C4-2B (cell line): Measurements from ENCODE around the gene CDK6.

Experiments used
- H3K27ac ChIP-seq: fragments of 450-650 bp; 2 replicates; pipeline ENCODE4 v1.5.1; 2017
- ZFX ChIP-seq: fragments of 450-650 bp; IDR thresholded peaks from 2 replicates; pipeline ENCODE4 v1.6.1; 2017
- TF ChIP-seq, protein P1 (sequence below): fragments of 450-650 bp; conservative IDR thresholded peaks from 2 replicates; pipeline ENCODE4 v1.5.1; 2017; ENCODE audit warnings: mild to moderate bottlenecking

The CDK6 gene

DNA sequence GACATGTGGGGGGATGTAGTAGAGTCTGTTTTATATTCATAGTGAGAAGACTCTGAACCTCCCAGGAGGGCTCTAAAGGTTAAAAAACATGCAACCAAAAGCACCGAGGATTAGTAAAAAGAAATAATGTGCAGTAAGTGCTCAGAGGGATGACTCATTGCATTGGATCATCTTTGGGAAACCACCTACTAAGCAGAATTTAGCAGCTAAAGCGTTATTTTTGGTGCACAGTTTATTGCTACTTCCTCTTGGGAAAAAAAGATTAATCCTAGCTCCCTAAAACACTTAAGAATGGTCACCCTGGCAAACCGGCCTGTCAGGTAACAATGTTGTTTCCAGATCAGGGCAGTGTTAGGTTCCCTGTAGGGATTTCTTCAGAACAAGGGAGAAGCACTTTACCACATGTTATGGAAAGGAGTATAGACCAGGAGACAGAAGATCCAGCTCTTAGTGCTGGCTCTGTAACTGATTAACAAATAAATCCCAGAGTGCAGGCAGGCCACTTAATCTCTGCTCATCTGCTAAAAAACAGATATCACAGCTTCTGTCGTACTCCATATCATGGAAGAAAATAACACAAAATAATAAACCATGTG, 201.4 kb downstream of the CDK6 start:
- TF ChIP-seq, protein P1, sequence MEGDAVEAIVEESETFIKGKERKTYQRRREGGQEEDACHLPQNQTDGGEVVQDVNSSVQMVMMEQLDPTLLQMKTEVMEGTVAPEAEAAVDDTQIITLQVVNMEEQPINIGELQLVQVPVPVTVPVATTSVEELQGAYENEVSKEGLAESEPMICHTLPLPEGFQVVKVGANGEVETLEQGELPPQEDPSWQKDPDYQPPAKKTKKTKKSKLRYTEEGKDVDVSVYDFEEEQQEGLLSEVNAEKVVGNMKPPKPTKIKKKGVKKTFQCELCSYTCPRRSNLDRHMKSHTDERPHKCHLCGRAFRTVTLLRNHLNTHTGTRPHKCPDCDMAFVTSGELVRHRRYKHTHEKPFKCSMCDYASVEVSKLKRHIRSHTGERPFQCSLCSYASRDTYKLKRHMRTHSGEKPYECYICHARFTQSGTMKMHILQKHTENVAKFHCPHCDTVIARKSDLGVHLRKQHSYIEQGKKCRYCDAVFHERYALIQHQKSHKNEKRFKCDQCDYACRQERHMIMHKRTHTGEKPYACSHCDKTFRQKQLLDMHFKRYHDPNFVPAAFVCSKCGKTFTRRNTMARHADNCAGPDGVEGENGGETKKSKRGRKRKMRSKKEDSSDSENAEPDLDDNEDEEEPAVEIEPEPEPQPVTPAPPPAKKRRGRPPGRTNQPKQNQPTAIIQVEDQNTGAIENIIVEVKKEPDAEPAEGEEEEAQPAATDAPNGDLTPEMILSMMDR, result no peak
- no peak for TF ChIP-seq ZFX
- H3K27ac ChIP-seq, result no peak overlapping the region

DNA sequence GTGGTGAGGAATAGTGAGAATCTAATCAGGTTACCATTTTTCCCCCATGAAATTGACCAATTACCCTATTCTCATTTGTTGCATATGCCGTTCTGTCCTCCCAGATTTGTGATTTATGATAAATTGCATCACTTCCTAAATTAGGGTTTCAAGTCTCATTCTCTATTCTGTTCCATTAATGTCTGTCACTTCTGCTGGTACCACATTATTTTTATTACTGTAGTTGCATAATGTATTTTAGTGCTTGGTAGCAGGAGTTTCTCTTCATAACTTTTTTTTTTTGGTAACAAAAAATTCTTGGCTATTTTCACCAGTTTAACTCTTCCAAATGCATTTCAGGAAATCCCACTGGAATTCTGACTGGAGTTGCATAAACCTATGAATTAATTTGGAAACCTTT, 202.2 kb downstream of the CDK6 start:
- no peak overlapping the region for H3K27ac ChIP-seq
- no peak for TF ChIP-seq ZFX
- TF ChIP-seq, protein P1, result no peak

DNA sequence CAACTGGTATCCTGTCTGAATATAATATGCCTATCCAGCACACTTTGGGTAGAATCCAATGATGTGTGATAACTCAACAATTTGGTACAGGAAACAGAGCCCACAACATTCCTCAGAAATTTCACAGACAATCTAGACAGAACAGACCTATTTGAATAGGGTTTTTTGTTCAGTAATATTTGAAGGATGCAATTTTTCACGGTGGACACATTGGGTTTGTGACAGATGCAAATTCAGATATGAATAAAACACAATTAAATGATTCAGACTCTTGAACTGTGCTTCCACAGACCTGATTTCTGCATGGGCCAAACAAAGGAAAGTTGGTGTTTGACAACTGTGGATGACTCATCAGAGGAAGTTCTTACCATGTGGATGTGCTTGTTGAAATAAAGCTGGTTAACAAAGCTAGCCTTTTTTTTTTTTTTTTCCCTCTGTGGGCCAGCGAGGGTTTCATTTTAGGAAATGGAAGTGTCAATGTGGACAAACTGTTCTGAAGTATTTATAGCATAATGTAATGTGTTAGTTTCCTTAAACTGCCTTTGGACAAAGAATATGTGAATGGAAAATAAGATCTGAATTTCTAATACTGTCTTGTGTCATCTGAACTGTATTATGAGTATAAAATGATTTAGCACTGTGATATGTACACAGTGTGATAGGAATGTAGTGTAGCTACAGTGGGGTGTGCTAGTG, 203.0 kb downstream of the CDK6 start:
- TF ChIP-seq, protein P1, result no peak
- no peak for TF ChIP-seq ZFX
- no peak overlapping the region for H3K27ac ChIP-seq

DNA sequence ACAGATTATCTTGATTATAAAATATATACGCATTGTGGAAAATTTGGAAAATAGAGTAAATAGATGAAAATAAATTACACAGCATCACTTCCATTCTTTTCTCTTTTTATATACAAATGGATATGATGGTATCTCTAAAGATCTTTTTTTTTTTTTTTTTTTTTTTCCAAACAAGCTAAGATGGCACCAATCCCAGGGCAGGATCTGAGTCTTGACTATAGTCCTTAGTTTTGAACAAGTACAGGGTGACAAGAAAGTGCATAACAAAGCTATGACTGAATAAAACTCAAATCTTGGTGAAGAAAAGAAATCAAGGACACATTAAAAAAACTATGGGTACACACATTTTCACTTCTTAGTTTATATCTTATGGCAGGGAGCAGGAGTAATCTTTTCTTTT, 203.6 kb downstream of the CDK6 start:
- H3K27ac ChIP-seq, result no peak overlapping the region

DNA sequence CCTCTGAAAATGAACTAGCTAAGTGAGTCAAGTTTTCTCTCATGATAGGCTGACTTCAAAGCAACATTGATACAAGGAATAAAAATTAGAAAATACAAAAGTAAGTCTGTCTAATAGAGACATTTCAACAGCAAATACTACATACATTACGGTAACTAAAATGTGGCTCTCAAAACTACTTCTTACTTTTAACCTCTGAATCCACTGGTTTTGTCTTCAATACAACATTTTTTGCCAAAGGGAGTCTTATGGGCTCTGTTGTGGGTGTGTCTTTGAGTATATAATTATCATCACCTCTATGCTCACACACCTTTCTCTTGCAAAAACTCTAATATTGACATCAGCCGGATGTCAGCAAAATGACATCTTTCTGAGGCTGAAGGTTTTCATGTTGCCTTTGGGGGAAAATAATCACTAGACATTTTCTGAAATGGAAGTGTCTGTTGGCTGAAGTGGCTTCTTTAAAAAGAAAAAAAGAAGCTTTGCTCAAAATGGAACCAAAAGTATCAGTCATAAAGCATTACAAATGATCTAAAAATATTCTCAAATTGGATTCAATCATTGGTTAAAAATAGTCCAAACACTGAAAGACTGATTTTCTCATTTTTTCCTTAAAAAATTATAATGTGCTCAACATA, 204.4 kb downstream of the CDK6 start:
- TF ChIP-seq, protein P1, result no peak
- no peak for TF ChIP-seq ZFX
- H3K27ac ChIP-seq, result no peak overlapping the region

More for the DNA sequence above, 203.6 kb downstream of the CDK6 start:
- TF ChIP-seq ZFX, result no peak
- TF ChIP-seq, protein P1, result no peak

DNA sequence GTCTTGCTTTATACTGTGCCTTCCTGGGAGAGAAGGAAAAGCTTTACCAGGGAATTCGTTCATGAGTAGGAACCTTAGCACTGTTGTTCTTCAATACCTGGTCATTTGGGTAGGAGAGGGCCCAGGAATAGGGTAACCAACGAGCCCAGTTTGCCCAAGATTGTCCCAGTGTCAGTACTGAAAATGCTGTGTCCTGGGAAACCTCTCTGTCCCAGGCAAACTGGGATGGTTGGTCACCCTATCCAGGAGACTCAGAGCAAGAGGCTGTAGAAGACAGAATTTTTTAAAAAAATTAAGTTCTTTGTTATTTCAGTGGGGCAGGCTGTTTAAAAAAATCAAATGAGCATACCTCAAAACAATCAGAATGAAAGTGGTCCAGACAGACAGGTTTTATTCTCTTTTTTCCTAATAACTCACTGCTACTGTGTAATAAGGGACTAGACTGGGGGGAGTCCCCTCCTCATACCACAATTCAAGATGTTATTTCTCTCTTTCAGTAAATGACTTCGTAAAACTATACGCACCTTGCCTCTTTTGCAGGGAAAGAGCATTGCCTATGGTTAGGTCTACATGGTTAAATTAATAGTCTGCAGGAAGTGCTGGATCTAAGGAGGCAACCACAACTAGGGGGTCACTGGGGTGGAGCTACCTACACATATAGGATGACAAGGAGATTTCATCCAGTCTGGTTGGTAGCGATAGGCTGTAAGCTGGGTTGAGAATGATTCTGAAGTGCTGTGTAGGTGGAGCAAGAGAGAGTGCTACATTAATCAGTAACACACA, 205.1 kb downstream of the CDK6 start:
- no peak overlapping the region for H3K27ac ChIP-seq

More for the DNA sequence above, 205.1 kb downstream of the CDK6 start:
- TF ChIP-seq ZFX, result no peak
- TF ChIP-seq, protein P1, result no peak
